NB4 (cell line): ENCODE results near the gene ZFPM1.

ENCODE experiments used
- CTCF ChIP-seq: IDR thresholded peaks from one replicate; pipeline ENCODE4 v1.5.1; 2012; ENCODE audit warnings: low read depth, low read length
- MYC ChIP-seq: IDR thresholded peaks from 2 replicates; pipeline ENCODE4 v1.6.1; 2011; ENCODE audit warnings: low read depth, low read length
- POLR2A ChIP-seq: IDR thresholded peaks from 2 replicates; pipeline ENCODE4 v1.6.1; 2011; ENCODE audit warnings: mild to moderate bottlenecking; ENCODE audit not compliant: insufficient read length; ENCODE audit errors: extremely low read depth

DNA sequence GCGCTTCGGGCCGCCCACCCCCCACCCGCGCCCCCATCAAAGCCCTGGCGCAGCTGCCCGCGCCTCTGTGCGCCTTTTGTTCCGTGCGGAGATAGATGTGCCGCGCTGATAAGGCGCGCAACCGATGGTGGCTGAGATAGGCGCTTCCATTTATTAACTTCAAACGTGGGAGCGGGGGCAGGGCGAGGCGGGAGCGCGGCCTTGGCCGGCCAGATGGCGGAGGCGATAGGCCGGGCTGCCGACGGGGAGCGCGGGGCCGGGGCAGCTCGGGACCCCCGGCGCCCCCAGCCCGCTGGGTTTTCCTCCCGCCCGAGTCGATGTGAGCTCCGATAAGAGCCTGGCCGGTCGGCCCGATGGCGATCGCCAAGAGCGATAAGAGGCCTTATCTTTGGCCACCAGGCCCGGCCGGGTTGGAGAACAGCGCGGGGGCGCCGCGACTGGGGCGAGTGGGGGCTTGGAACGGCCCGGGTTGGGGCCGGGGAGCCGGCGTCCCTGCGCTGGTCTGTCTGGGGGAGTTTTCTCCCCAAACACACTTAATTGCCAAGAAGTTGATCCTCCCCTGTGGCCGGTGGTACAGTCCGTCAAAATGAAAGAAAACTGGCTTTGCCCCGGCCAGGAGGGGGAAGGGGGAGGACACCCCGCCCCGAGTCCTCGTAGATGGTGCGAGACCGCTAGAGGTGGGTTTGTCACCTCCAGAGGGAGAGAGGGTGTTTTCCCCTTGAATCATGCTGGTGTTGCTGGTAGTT lies 2.7 kb downstream of the ZFPM1 start:
- no peak for TF ChIP-seq POLR2A
- TF ChIP-seq MYC: no peak
- TF ChIP-seq CTCF: no peak
